HG03064 (cell line): ENCODE data around the gene EPHB6.

Source experiments
- ATAC-seq: cut with Tn5 transposase; IDR thresholded peaks from one replicate; pipeline ENCODE4 v1.9.1; 2021; ENCODE audit warnings: low read depth; ENCODE audit not compliant: unreplicated experiment

Gene EPHB6

GRCh38 chr7:142854372-142855113 is at the start of gene EPHB6:
TSS of gene EPHB6 (plus strand) at chr7:142855076. CDS start at chr7:142863228, 8,152 bp downstream.
- ATAC-seq: peak; percentile 52

- ATAC-seq: no peak
These were observed 49.4 kb upstream of the EPHB6 start for GRCh38 chr7:142805350-142806021.

- ATAC-seq: no peak
These were observed 48.9 kb upstream of the EPHB6 start for GRCh38 chr7:142806022-142806356.

- ATAC-seq: no peak
These were observed 47.9 kb upstream of the EPHB6 start for GRCh38 chr7:142806957-142807356.

- ATAC-seq: peak; percentile 17
These were observed 46.9 kb upstream of the EPHB6 start for GRCh38 chr7:142807855-142808460.

GRCh38 chr7:142808461-142808801 is 46.4 kb upstream of the EPHB6 start:
- ATAC-seq: peak; percentile 27

GRCh38 chr7:142808802-142809583 is 45.9 kb upstream of the EPHB6 start:
- peak; percentile 89 for ATAC-seq

GRCh38 chr7:142809671-142810070 is 45.2 kb upstream of the EPHB6 start:
- ATAC-seq: no peak

- ATAC-seq: no peak
These were observed 43.6 kb upstream of the EPHB6 start for GRCh38 chr7:142811154-142811737.

GRCh38 chr7:142812437-142813215 is 42.2 kb upstream of the EPHB6 start:
- no peak for ATAC-seq

- no peak for ATAC-seq
These were observed 41.6 kb upstream of the EPHB6 start for GRCh38 chr7:142813226-142813625.

GRCh38 chr7:142813699-142814098 is 41.2 kb upstream of the EPHB6 start:
- ATAC-seq: no peak

- ATAC-seq: no peak
These were observed 40.4 kb upstream of the EPHB6 start for GRCh38 chr7:142814451-142814850.

- no peak for ATAC-seq
These were observed 39.7 kb upstream of the EPHB6 start for GRCh38 chr7:142815134-142815533.

- no peak for ATAC-seq
These were observed 37.4 kb upstream of the EPHB6 start for GRCh38 chr7:142817506-142817905.

- no peak for ATAC-seq
These were observed 35.3 kb upstream of the EPHB6 start for GRCh38 chr7:142819530-142819929.

- ATAC-seq: no peak
These were observed 32.2 kb upstream of the EPHB6 start for GRCh38 chr7:142822714-142823113.

- ATAC-seq: no peak
These were observed 26.9 kb upstream of the EPHB6 start for GRCh38 chr7:142827951-142828500.

GRCh38 chr7:142832417-142832816 is 22.5 kb upstream of the EPHB6 start:
- no peak for ATAC-seq
